Mucosa of rectum (tissue), 2 donors: ENCODE results near the gene LSG1.

Source experiments
- H3K27ac ChIP-seq, 2 donors: one replicate each; pipeline ENCODE4 v1.7.0; 2013; ENCODE audit warnings: inconsistent platforms in 2 of 2, low read depth in 2 of 2, low read length in 2 of 2
- H3K27me3 ChIP-seq, 2 donors: one replicate each; pipeline ENCODE4 v1.7.0; 2013; ENCODE audit warnings: low read length in 2 of 2; ENCODE audit not compliant: control insufficient read depth in 2 of 2, insufficient read depth in 2 of 2
- H3K36me3 ChIP-seq, 2 donors: one replicate each; pipeline ENCODE4 v1.7.0; 2013; ENCODE audit warnings: low read length in 2 of 2; ENCODE audit not compliant: control insufficient read depth in 2 of 2, insufficient read depth in 2 of 2
- H3K4me1 ChIP-seq, 2 donors: one replicate each; pipeline ENCODE4 v1.7.0; 2013; ENCODE audit warnings: low read length in 2 of 2, mild to moderate bottlenecking in 1 of 2; ENCODE audit not compliant: control insufficient read depth in 2 of 2, insufficient read depth in 2 of 2
- H3K4me3 ChIP-seq, 2 donors: one replicate each; pipeline ENCODE4 v1.7.0; 2013; ENCODE audit warnings: low read length in 2 of 2
- H3K9ac ChIP-seq, 2 donors: one replicate each; pipeline ENCODE4 v1.7.0; 2013; ENCODE audit warnings: low read length in 2 of 2, low read depth in 1 of 2, mild to moderate bottlenecking in 1 of 2
- H3K9me3 ChIP-seq, 2 donors: one replicate each; pipeline ENCODE4 v1.7.0; 2013; ENCODE audit warnings: low read length in 2 of 2; ENCODE audit not compliant: control insufficient read depth in 2 of 2
- donor health status: healthy.
- donor health status: Normal muscosa, but diverticular disease.

The LSG1 gene

DNA sequence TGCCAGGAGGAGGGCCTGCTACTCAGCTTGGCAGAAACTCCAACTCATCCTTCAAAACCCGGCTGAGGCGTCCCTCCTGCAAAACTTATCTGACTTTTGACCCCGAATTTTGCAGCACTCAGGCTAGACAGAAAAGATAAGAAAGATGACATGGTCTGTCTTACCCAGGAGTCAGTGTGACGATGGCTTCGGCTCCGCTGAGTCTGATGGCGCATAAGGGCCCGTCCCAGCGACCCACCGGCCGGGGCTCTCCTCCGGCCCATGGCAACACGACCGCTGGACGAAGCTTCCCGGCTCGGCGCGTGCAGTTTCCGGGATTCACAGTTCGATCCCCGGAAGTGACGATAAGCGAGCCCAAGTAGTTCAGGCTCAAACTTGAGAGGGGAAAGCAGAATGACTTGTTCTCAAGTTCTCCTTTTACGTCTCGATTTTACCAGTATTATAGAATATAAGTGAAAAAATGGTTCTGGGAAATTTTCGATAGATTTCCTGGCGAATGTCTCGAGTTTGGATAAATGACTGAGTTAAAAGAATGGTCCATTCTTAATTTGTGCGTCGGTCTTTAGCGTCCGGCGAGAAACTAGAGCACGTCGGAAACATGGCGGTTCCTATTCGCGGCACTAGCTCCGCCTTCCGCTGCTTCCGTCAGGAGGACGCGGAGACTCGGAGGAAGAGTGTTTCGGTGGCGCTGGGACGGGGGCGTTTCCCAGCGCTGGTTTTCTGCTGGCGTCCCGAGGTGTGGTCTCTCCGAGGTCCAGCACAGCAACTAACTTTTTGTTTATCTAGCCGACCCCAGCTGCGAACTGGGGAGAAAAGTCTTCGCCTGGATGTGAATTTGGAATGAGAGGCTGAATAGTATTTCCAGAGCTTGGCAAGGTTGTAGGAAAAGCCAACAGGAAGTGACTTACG lies at the start of gene LSG1:
Gene LSG1 (minus strand): TSS at position 292 of the 909 bp plus-strand sequence. CDS start 29 bp downstream, at position 263.
- peak within 1 kb of the TSS; percentile 78 to 83 for H3K9ac ChIP-seq
- H3K4me1 ChIP-seq, result peaks cover 13 to 14% of the 10 kb centered on the region in 2 donors
- peak within 1 kb of the TSS; percentile 93 to 100 for H3K4me3 ChIP-seq
- no peaks in the 10 kb centered on the region for H3K9me3 ChIP-seq
- peak within 1 kb of the TSS; percentile 83 to 86 for H3K27ac ChIP-seq
- peaks cover 7 to 9% of the 10 kb centered on the region in 2 donors for H3K36me3 ChIP-seq
- H3K27me3 ChIP-seq, result no peaks in the 10 kb centered on the region

DNA sequence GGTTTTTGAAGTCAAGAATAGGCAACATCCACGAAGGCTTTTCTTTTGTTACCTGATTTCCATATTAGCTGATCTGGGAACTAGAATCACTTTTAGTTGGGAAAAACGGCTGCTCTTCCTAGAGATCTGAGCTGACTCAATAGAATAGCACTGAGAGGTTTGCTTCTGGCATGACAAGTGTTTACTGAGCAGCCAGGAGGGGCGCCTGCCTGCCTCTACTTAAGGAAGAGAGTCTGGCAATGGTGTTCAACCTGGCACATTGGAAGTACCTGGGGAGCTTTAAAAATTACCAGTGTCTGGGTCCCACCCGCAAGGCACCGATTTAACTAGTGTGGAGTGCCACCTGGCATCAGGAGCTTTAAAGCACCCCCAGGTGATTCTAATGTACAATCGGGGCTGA lies 48.1 kb upstream of the LSG1 start:
- Histone ChIP-seq H3K27ac (no peak overlapping the region), H3K4me1 (peaks cover 4 to 12% of the 10 kb centered on the region in 2 donors), H3K4me3 (no peak overlapping the region), H3K9ac (no peak overlapping the region), H3K27me3 (no peaks in the 10 kb centered on the region), H3K9me3 (no peaks in the 10 kb centered on the region), H3K36me3 (no peaks in the 10 kb centered on the region)

DNA sequence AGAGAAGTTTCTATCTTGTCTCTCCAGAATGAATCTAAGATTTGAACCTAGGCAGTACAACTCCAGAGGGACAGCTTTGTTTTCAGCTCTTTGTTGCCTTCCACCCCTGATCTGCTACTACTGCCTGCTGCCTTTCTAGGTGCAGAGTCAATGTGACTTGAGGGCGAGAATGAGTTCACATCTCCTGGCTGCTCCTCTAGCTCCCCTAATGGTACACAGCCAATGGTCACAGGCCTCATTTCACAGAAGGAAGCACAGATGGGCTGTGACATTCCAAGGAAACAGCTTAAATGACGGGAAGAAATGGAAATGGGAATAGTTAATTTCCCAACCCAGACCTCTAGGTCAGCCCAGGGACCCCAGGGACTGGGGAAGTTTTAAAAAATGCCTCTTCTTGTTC lies 46.1 kb upstream of the LSG1 start:
- H3K9ac ChIP-seq, result no peak overlapping the region
- no peaks in the 10 kb centered on the region for H3K9me3 ChIP-seq

GRCh38 chr3:194715022-194715800 lies 43.2 kb upstream of the LSG1 start:
- Histone ChIP-seq H3K4me3 (no peak overlapping the region), H3K27ac (no peak overlapping the region), H3K9ac (no peak overlapping the region), H3K36me3 (no peaks in the 10 kb centered on the region), H3K4me1 (no peaks in the 10 kb centered on the region), H3K9me3 (no peaks in the 10 kb centered on the region), H3K27me3 (no peaks in the 10 kb centered on the region)

More for the DNA sequence above, 46.1 kb upstream of the LSG1 start:
- Histone ChIP-seq H3K36me3 (no peaks in the 10 kb centered on the region), H3K4me3 (no peak overlapping the region), H3K4me1 (peaks cover 4 to 10% of the 10 kb centered on the region in 2 donors), H3K27ac (no peak overlapping the region), H3K27me3 (no peaks in the 10 kb centered on the region)

DNA sequence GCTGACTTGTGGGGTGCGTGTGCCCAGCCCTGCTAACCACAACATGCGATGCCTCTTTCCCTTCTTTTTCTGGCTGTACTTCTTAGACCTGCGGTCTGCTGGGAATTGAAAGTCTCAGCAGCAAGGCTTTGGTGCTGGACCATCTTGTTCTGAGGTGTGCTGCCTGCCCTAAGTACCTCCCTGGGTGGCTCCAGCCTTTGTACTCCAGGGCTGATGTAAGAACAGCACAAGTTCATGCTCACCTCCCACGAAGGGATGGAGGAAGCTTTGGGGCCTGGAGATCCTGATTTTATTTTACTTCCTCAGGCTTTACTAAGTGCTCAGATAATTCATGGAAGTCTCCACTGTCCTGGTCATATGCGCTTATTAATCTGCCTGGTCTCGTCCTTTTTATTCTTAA lies 42.6 kb upstream of the LSG1 start:
- Histone ChIP-seq H3K4me1 (no peaks in the 10 kb centered on the region), H3K9ac (no peak overlapping the region), H3K27ac (no peak overlapping the region), H3K4me3 (no peak overlapping the region), H3K36me3 (no peaks in the 10 kb centered on the region), H3K27me3 (no peaks in the 10 kb centered on the region), H3K9me3 (no peaks in the 10 kb centered on the region)

GRCh38 chr3:194714137-194714455 lies 42.1 kb upstream of the LSG1 start:
- no peak overlapping the region for H3K9ac ChIP-seq
- no peaks in the 10 kb centered on the region for H3K27me3 ChIP-seq
- H3K9me3 ChIP-seq, result no peaks in the 10 kb centered on the region
- H3K4me1 ChIP-seq, result no peaks in the 10 kb centered on the region
- no peak overlapping the region for H3K27ac ChIP-seq
- H3K36me3 ChIP-seq, result no peaks in the 10 kb centered on the region
- no peak overlapping the region for H3K4me3 ChIP-seq

DNA sequence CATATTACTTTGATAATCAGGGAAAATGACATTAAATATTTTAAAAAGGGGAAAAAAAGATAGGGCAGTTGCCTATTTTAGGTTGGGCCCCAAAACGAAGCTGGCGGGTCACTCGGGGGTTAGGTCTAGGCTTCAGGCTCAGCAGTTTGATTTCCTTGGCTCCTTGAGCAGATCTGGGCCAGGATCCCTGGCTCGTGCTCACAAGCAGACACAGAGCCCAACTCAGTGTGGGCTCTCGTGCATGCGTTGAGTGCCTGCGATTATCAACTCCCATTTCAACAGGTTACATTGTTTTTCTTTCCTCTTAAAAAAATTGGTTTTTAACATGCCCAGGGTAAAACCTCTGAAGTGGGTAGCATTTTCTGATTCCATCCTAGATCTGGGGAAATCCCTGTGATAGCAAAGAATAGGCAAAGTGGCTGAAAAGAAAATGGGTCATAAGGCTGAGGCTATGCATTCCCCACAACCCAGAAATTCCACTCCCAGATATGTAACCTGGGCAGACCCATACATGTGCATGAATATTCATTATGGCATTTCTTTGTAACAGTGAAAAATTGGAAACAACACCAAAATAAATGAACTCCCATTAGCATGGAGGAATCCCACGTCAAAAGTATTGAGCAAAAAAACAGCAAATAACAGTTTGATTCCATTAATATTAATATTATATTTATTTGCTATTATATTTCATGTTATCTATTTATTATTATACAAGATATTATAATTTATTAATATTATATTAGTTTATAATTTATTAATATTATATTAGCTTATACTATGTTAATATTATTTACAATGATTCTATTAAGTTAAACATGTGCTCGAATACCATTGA lies 41.5 kb upstream of the LSG1 start:
- Histone ChIP-seq H3K9me3 (no peaks in the 10 kb centered on the region), H3K27me3 (no peaks in the 10 kb centered on the region), H3K36me3 (no peaks in the 10 kb centered on the region), H3K27ac (no peak overlapping the region), H3K9ac (no peak overlapping the region), H3K4me1 (no peaks in the 10 kb centered on the region), H3K4me3 (no peak overlapping the region)

DNA sequence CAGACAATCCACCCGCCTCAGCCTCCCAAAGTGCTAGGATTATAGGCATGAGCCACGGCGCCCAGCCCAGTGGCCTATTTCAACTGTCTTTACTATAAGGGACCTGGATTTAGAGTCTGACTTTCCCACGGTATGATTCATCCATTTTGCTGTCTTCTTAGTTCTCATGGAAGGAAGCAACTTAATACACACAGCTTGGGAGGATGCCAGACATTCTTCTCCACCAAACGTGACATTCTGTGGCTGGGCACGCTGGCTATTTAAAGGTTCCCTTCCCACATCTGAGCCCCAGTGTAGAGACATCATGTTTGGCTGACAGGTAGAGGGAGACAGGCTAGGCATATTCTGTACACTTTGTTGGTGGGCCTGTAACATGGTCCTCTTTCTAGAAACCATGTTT lies 39.9 kb upstream of the LSG1 start:
- no peaks in the 10 kb centered on the region for H3K36me3 ChIP-seq
- no peaks in the 10 kb centered on the region for H3K4me1 ChIP-seq
- no peak overlapping the region for H3K4me3 ChIP-seq
- no peak overlapping the region for H3K27ac ChIP-seq
- no peaks in the 10 kb centered on the region for H3K27me3 ChIP-seq
- no peaks in the 10 kb centered on the region for H3K9me3 ChIP-seq
- no peak overlapping the region for H3K9ac ChIP-seq

GRCh38 chr3:194711286-194711685 lies 39.3 kb upstream of the LSG1 start:
- Histone ChIP-seq H3K36me3 (no peaks in the 10 kb centered on the region), H3K9ac (no peak overlapping the region)

More at GRCh38 chr3:194711286-194711685, 39.3 kb upstream of the LSG1 start:
- Histone ChIP-seq H3K4me1 (no peaks in the 10 kb centered on the region), H3K9me3 (no peaks in the 10 kb centered on the region), H3K27ac (no peak overlapping the region), H3K4me3 (no peak overlapping the region), H3K27me3 (no peaks in the 10 kb centered on the region)
